ENCODE measurements around the gene TCP11. TPM values are rescaled to one million over a fixed set of nuclear protein-coding genes. Genes with fewer than 3 reads are reported as not detected.

Gene TCP11
- total and polyA plus RNA-seq, 4 donors = 0.05 to 0.19 TPM; not detected in 2

GRCh38 chr6:35091346-35092083 lies 49.6 kb downstream of the TCP11 start (continued):
- TF ChIP-seq, protein P1, sequence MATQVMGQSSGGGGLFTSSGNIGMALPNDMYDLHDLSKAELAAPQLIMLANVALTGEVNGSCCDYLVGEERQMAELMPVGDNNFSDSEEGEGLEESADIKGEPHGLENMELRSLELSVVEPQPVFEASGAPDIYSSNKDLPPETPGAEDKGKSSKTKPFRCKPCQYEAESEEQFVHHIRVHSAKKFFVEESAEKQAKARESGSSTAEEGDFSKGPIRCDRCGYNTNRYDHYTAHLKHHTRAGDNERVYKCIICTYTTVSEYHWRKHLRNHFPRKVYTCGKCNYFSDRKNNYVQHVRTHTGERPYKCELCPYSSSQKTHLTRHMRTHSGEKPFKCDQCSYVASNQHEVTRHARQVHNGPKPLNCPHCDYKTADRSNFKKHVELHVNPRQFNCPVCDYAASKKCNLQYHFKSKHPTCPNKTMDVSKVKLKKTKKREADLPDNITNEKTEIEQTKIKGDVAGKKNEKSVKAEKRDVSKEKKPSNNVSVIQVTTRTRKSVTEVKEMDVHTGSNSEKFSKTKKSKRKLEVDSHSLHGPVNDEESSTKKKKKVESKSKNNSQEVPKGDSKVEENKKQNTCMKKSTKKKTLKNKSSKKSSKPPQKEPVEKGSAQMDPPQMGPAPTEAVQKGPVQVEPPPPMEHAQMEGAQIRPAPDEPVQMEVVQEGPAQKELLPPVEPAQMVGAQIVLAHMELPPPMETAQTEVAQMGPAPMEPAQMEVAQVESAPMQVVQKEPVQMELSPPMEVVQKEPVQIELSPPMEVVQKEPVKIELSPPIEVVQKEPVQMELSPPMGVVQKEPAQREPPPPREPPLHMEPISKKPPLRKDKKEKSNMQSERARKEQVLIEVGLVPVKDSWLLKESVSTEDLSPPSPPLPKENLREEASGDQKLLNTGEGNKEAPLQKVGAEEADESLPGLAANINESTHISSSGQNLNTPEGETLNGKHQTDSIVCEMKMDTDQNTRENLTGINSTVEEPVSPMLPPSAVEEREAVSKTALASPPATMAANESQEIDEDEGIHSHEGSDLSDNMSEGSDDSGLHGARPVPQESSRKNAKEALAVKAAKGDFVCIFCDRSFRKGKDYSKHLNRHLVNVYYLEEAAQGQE (IDR thresholded peaks at IDR 0.05) = no peak
- TF ChIP-seq JUND (IDR thresholded peaks at IDR 0.05) (no peak), CTCF (IDR thresholded peaks at IDR 0.05; ENCODE audit: low read depth, low read length, missing input control) (no peak), HNF4A (conservative IDR thresholded peaks at IDR 0.05) (no peak), HNF4G (IDR thresholded peaks at IDR 0.05) (no peak)
- TF ChIP-seq, protein P2, sequence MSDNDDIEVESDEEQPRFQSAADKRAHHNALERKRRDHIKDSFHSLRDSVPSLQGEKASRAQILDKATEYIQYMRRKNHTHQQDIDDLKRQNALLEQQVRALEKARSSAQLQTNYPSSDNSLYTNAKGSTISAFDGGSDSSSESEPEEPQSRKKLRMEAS (IDR thresholded peaks at IDR 0.05) = no peak

- DNase-seq (ENCODE audit: low spot score) = no peak
- H3K4me1 ChIP-seq (ENCODE audit: control insufficient read depth in 4 of 4, insufficient read depth in 4 of 4, low read length in 3 of 4) = peaks cover 6 to 32% (median 15%) of the 10 kb centered on the region in 4 donors
- H3K27ac ChIP-seq (ENCODE audit: low read depth in 1 of 2, low read length in 2 of 2) = no peak overlapping the region
Observed at GRCh38 chr6:35090734-35091133, 50.4 kb downstream of the TCP11 start.

More at GRCh38 chr6:35090734-35091133, 50.4 kb downstream of the TCP11 start:
- H3K36me3 ChIP-seq (ENCODE audit: control insufficient read depth in 4 of 4, insufficient read depth in 3 of 4, low read depth in 1 of 4, low read length in 3 of 4) = peaks cover 0 to 25% (median 7%) of the 10 kb centered on the region in 4 donors
- no peak for TF ChIP-seq SP1 (IDR thresholded peaks at IDR 0.05)
- TF ChIP-seq YY1 (IDR thresholded peaks at IDR 0.05) = no peak
- no peak for TF ChIP-seq FOXA2 (IDR thresholded peaks at IDR 0.05)
- no peak for TF ChIP-seq TAF1 (conservative IDR thresholded peaks at IDR 0.05)
- TF ChIP-seq, protein P3, sequence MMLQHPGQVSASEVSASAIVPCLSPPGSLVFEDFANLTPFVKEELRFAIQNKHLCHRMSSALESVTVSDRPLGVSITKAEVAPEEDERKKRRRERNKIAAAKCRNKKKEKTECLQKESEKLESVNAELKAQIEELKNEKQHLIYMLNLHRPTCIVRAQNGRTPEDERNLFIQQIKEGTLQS (IDR thresholded peaks at IDR 0.05) = no peak
- TF ChIP-seq RXRA (IDR thresholded peaks at IDR 0.05) = no peak
- TF ChIP-seq JUND (IDR thresholded peaks at IDR 0.05) = no peak
- no peak for TF ChIP-seq EGR1 (IDR thresholded peaks at IDR 0.05; ENCODE audit: low read depth in 2 of 2)
- TF ChIP-seq, protein P1 (IDR thresholded peaks at IDR 0.05) = no peak
- no peak for TF ChIP-seq NR2F2 (IDR thresholded peaks at IDR 0.05)
- TF ChIP-seq HNF4G (IDR thresholded peaks at IDR 0.05) = no peak
- TF ChIP-seq CTCF (IDR thresholded peaks at IDR 0.05; ENCODE audit: low read depth, low read length, missing input control) = no peak
- 95% methylated on average over 10 of the region's 10 CpGs for WGBS
- H3K9me3 ChIP-seq (ENCODE audit: control insufficient read depth in 4 of 4, low read length in 3 of 4) = no peaks in the 10 kb centered on the region
- no peak overlapping the region for H3K9ac ChIP-seq (ENCODE audit: low read depth in 1 of 2, low read length in 2 of 2)
- no peak overlapping the region for H3K4me3 ChIP-seq (ENCODE audit: low read depth in 1 of 3, low read length in 3 of 3)
- H3K27me3 ChIP-seq (ENCODE audit: control insufficient read depth in 4 of 4, insufficient read depth in 4 of 4, low read length in 3 of 4) = no peaks in the 10 kb centered on the region
